ENCODE data around the gene IQGAP2.

DNA sequence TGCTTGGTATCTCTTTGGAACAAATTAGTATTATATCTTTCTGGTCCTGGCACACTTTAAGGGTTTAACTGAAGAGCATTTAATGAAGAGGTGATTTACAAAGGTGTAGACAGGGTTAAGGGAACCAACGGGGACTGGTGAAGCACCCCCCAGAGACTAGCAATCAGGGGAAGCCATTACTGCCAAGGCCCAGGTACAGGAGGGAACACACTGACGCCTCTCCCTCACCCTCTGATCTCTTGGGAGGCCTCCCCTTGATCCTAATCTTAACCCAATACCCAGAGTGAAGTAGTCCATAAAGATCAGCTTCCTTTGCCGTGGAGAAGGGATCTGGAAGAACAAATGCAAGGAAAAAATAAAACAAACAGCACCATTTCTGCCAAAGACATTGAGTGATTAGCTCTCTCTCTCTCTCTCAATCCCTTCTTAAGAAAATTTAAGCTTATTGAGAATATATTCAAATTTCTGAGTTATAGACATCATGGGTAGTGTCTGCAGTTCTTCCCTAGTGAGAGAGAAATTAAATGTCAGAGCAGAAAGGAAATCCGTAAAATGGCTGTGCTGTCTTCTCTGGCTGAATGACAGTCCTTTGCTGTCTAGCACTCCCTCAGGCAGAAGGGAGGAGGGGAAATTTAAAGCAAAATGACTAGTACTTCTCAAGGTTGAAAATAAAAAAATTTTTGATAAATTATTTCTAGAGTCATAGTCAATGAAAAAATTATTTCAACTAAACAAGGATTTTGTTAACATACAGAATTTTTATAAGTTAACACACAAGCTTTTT is 332.9 kb downstream of the IQGAP2 start:
- no peak for TF ChIP-seq POLR2A (IDR thresholded peaks at IDR 0.05)
- TF ChIP-seq, protein P1, sequence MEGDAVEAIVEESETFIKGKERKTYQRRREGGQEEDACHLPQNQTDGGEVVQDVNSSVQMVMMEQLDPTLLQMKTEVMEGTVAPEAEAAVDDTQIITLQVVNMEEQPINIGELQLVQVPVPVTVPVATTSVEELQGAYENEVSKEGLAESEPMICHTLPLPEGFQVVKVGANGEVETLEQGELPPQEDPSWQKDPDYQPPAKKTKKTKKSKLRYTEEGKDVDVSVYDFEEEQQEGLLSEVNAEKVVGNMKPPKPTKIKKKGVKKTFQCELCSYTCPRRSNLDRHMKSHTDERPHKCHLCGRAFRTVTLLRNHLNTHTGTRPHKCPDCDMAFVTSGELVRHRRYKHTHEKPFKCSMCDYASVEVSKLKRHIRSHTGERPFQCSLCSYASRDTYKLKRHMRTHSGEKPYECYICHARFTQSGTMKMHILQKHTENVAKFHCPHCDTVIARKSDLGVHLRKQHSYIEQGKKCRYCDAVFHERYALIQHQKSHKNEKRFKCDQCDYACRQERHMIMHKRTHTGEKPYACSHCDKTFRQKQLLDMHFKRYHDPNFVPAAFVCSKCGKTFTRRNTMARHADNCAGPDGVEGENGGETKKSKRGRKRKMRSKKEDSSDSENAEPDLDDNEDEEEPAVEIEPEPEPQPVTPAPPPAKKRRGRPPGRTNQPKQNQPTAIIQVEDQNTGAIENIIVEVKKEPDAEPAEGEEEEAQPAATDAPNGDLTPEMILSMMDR (IDR thresholded peaks at IDR 0.05) = no peak

Measured in testis (tissue), 2 donors.